Adrenal gland (tissue), 12 donors: Measurements from ENCODE around the gene AUNIP. TPM values are rescaled to one million over a fixed set of nuclear protein-coding genes. Genes with fewer than 3 reads are reported as not detected.

ENCODE experiments used
- DNase-seq, 7 donors: peaks; one replicate each; pipeline ENCODE4 v3.0.0-alpha.2; 2019 to 2020
- H3K27ac ChIP-seq, 5 donors: fragments of 200-600 bp; sonication (generic) in 4 of 5; 1 replicate in 3 of 5; 2 replicates in 2 of 5; pipeline versions ENCODE4 v1.5.1 to v1.8.0; 2016 to 2020; ENCODE audit warnings: mild to moderate bottlenecking in 1 of 5
- H3K27me3 ChIP-seq: fragments of 200-600 bp; 2 replicates; pipeline ENCODE4 v1.8.0; 2021
- H3K36me3 ChIP-seq, 2 donors: fragments of 200-600 bp; replicated peaks in 1 of 2; 1 replicate in 1 of 2; 2 replicates in 1 of 2; pipeline versions ENCODE4 v1.5.1 to v1.8.0; 2018 to 2022
- H3K4me1 ChIP-seq, 2 donors: fragments of 200-600 bp; replicated peaks in 1 of 2; 1 replicate in 1 of 2; 2 replicates in 1 of 2; pipeline versions ENCODE4 v1.5.1 to v1.8.0; 2018 to 2021
- H3K4me3 ChIP-seq, 4 donors: fragments of 200-600 bp; sonication (generic) in 3 of 4; one replicate each; pipeline ENCODE4 v1.5.1; 2016 to 2018
- H3K9me3 ChIP-seq, 3 donors: fragments of 200-600 bp; sonication (generic) in 1 of 3; replicated peaks in 1 of 3; 1 replicate in 2 of 3; 2 replicates in 1 of 3; pipeline versions ENCODE4 v1.5.1 to v1.8.0; 2016 to 2021
- CTCF ChIP-seq, 6 experiments: fragments of 450-650 bp in 4 of 6; fragments of 200-600 bp in 2 of 6; sonication (generic) in 1 of 6; IDR thresholded peaks; 1 replicate in 5 of 6; 2 replicates in 1 of 6; pipeline versions ENCODE4 v1.5.1 to v1.8.0; 2016 to 2021; ENCODE audit warnings: antibody characterized with exemption in 6 of 6, mild to moderate bottlenecking in 2 of 6, moderate library complexity in 1 of 6
- POLR2A ChIP-seq, 2 donors: fragments of 450-650 bp; IDR thresholded peaks; one replicate each; pipeline ENCODE4 v1.6.1; 2017; ENCODE audit warnings: antibody characterized with exemption in 2 of 2, mild to moderate bottlenecking in 2 of 2, moderate library complexity in 1 of 2
- whole genome bisulfite sequencing, 4 donors: extraction: QIAGEN DNeasy Blood & Tissue Kit in 2 of 4; methylation state at CpG; one replicate each; pipeline versions ENCODE4 v1.1.5 to v1.1.7; 2013 to 2017; 5-methylcytosine and 5-hydroxymethylcytosine counted together
- intact Hi-C, 2 donors: fragments of 100-400 bp; cut with DNase I; formaldehyde crosslinking; loops; one replicate each; pipeline versions ENCODE4 v1.14.1 to v1.15.0; 2022 to 2023
- polyA plus RNA-seq, 3 donors: library from polyadenylated mRNA; stranded (reverse); fragments of 200-250 nt in 2 of 3; fragments of 350-450 nt in 1 of 3; fragmentation: Illumina TruSeq in 1 of 3; extraction: RNeasy Lipid Tissue Mini Kit (QIAGEN cat#74804) in 1 of 3; gene quantifications; one replicate each; pipeline ENCODE4 v1.2.3, GENCODE V29; 2013 to 2014
- total RNA-seq, 9 donors: library from RNA; depleted of rRNA in 4 of 9; stranded (reverse); fragments of >200 nt in 4 of 9; fragments of 120-200 nt in 1 of 9; fragmentation: NEBNext Ultra II Directional in 1 of 9; extraction: Animal tissue kit (Norgen Biotek cat#: 25700) in 1 of 9; gene quantifications; one replicate each; pipeline versions ENCODE4 v1.1.0 to v1.2.4, GENCODE V29; 2013 to 2023
- donor health status: healthy with polysubstance abuse.
- donor health status: Bipolar disorder and iron deficiency.
- donor health status: DM: yes; HTN: yes; CAD: no.
- donor health status: DM: no; HTN: no; CAD: no.
- donor health status: DM: no; HTN: no; CAD: no.
- donor health status: DM: yes; HTN: yes; CAD: no.

Gene AUNIP
- total and polyA plus RNA-seq, 12 donors: 0.24 to 3.4 (median 0.78) TPM

GRCh38 chr1:25848531-25848930 is 10.7 kb downstream of the AUNIP start:
- Histone ChIP-seq H3K27ac (no peak overlapping the region), H3K27me3 (no peaks in the 10 kb centered on the region), H3K4me1 (no peaks in the 10 kb centered on the region), H3K9me3 (no peaks in the 10 kb centered on the region), H3K36me3 (no peaks in the 10 kb centered on the region), H3K4me3 (no peak overlapping the region)
- WGBS, 4 donors: 80 to 92% (median 88%) methylated on average over 1 of the region's 1 CpG
- intact Hi-C loops: no loop called here
- TF ChIP-seq CTCF (IDR thresholded peaks at IDR 0.05): no peak
- no peak for TF ChIP-seq POLR2A (IDR thresholded peaks at IDR 0.05)
- DNase-seq: no peak

- no peaks in the 10 kb centered on the region for H3K9me3 ChIP-seq
- H3K4me1 ChIP-seq: no peaks in the 10 kb centered on the region
- intact Hi-C loops: no loop called here
- TF ChIP-seq POLR2A (IDR thresholded peaks at IDR 0.05): no peak
- no peak for TF ChIP-seq CTCF (IDR thresholded peaks at IDR 0.05)
- no peak overlapping the region for H3K27ac ChIP-seq
- 72 to 78% (median 76%) methylated on average over 4 of the region's 4 CpGs for WGBS, 4 donors
- no peaks in the 10 kb centered on the region for H3K27me3 ChIP-seq
- no peak for DNase-seq
- no peaks in the 10 kb centered on the region for H3K36me3 ChIP-seq
- no peak overlapping the region for H3K4me3 ChIP-seq
These were observed 11.3 kb downstream of the AUNIP start for GRCh38 chr1:25847929-25848328.

- no peak for DNase-seq
- Histone ChIP-seq H3K4me3 (no peak overlapping the region), H3K36me3 (no peaks in the 10 kb centered on the region), H3K27ac (no peak overlapping the region), H3K9me3 (no peaks in the 10 kb centered on the region), H3K27me3 (no peaks in the 10 kb centered on the region), H3K4me1 (no peaks in the 10 kb centered on the region)
- WGBS, 4 donors: 66 to 80% (median 73%) methylated on average over 5 of the region's 5 CpGs
- intact Hi-C loops: no loop called here
- TF ChIP-seq CTCF (IDR thresholded peaks at IDR 0.05): no peak
- TF ChIP-seq POLR2A (IDR thresholded peaks at IDR 0.05): no peak
These were observed 13.6 kb downstream of the AUNIP start for GRCh38 chr1:25845664-25846063.

- H3K4me3 ChIP-seq: no peak overlapping the region
- no peaks in the 10 kb centered on the region for H3K9me3 ChIP-seq
- no peaks in the 10 kb centered on the region for H3K4me1 ChIP-seq
- no peak for DNase-seq
- WGBS, 4 donors: 86 to 91% (median 88%) methylated on average over 3 of the region's 3 CpGs
- intact Hi-C loops: no loop called here
- H3K36me3 ChIP-seq: no peaks in the 10 kb centered on the region
- TF ChIP-seq POLR2A (IDR thresholded peaks at IDR 0.05): no peak
- TF ChIP-seq CTCF (IDR thresholded peaks at IDR 0.05): no peak
- H3K27ac ChIP-seq: no peak overlapping the region
- H3K27me3 ChIP-seq: no peaks in the 10 kb centered on the region
These were observed 14.5 kb downstream of the AUNIP start for GRCh38 chr1:25844536-25845337.
